Lower leg skin (tissue), 3 donors: ENCODE data around the gene CCSER2.

Source experiments
- CTCF ChIP-seq, 3 donors: fragments of 450-650 bp; IDR thresholded peaks; one replicate each; pipeline ENCODE4 v1.5.1; 2016; ENCODE audit warnings: antibody characterized with exemption in 3 of 3, mild to moderate bottlenecking in 3 of 3, moderate library complexity in 2 of 3
- POLR2A ChIP-seq, 2 donors: fragments of 450-650 bp; IDR thresholded peaks; one replicate each; pipeline ENCODE4 v1.6.1; 2016 to 2017; ENCODE audit warnings: antibody characterized with exemption in 2 of 2, mild to moderate bottlenecking in 1 of 2, moderate library complexity in 1 of 2

- TF ChIP-seq POLR2A (IDR thresholded peaks at IDR 0.05): no peak
- TF ChIP-seq CTCF (IDR thresholded peaks at IDR 0.05): no peak
Measured at GRCh38 chr10:84321902-84322301, 6.5 kb upstream of the CCSER2 start.
